ENCODE results near the gene MYO1H. TPM values are rescaled to one million over a fixed set of nuclear protein-coding genes. Genes with fewer than 3 reads are reported as not detected.

The MYO1H gene
- total and polyA plus RNA-seq, 2 experiments from 2014 or later, result not detected

DNA sequence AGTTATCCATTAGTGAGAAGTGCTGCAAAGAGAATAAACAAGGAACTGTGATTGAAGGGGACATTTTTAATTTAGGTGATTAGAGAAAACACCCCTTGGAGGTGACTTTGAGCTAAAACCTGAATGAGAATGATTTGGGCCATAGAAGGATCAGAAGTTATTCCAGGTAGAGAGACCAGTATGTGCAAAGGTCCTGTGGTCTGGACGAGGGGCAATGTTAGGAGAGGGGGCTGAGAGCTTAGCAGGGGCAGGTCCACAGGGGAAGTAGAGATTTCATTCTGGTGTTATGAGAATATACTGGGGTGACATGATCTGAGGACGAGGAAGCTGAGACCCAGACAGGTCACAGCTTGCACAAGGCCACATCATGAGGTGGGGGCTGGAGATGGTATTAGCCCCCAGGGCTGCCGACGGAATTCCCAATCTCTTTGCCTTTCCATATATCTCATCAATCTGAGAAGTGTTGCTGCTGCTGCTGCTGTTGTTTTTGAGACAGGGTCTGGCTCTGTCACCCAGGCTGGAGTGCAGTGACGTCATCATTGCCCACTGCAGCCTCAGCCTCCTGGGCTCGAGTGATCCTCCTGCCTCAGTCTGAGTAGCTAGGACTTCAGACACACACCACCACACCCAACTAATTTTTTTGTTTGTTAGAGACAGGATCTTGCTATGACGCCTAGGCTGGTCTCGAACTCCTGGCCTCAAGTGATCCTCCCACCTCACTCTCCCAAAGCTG lies 73.8 kb downstream of the MYO1H start:
- H3K27me3 ChIP-seq (ENCODE audit: insufficient read depth), result no peaks in the 10 kb centered on the region
- Mint-ChIP-seq H3K36me3 (ENCODE audit: low read depth) (no peaks in the 10 kb centered on the region), H3K27me3 (ENCODE audit: insufficient read depth, low read depth, poor library complexity) (peaks cover 5% of the 10 kb centered on the region), H3K9me3 (peaks cover 2% of the 10 kb centered on the region; the same call in 1 of the 3 replicates), H3K4me1 (no peaks in the 10 kb centered on the region), H3K27ac (no peak overlapping the region), H3K4me3 (no peak overlapping the region)
- H3K79me2 ChIP-seq (replicated peaks; ENCODE audit: insufficient read depth), result no peaks in the 10 kb centered on the region
- DNase-seq (ENCODE audit: low spot score) (no peak), ATAC-seq (no peak)
- H3F3A ChIP-seq (replicated peaks; ENCODE audit: low read depth), result no peaks in the 10 kb centered on the region
- TF ChIP-seq JUNB (IDR thresholded peaks at IDR 0.05; ENCODE audit: unreplicated experiment), result no peak
- TF ChIP-seq EZH2phosphoT487 (IDR thresholded peaks at IDR 0.05; ENCODE audit: unreplicated experiment), result no peak
- TF ChIP-seq ZNF462 (CRISPR knock-in tag; IDR thresholded peaks at IDR 0.05), result no peak
- TF ChIP-seq, protein P1, sequence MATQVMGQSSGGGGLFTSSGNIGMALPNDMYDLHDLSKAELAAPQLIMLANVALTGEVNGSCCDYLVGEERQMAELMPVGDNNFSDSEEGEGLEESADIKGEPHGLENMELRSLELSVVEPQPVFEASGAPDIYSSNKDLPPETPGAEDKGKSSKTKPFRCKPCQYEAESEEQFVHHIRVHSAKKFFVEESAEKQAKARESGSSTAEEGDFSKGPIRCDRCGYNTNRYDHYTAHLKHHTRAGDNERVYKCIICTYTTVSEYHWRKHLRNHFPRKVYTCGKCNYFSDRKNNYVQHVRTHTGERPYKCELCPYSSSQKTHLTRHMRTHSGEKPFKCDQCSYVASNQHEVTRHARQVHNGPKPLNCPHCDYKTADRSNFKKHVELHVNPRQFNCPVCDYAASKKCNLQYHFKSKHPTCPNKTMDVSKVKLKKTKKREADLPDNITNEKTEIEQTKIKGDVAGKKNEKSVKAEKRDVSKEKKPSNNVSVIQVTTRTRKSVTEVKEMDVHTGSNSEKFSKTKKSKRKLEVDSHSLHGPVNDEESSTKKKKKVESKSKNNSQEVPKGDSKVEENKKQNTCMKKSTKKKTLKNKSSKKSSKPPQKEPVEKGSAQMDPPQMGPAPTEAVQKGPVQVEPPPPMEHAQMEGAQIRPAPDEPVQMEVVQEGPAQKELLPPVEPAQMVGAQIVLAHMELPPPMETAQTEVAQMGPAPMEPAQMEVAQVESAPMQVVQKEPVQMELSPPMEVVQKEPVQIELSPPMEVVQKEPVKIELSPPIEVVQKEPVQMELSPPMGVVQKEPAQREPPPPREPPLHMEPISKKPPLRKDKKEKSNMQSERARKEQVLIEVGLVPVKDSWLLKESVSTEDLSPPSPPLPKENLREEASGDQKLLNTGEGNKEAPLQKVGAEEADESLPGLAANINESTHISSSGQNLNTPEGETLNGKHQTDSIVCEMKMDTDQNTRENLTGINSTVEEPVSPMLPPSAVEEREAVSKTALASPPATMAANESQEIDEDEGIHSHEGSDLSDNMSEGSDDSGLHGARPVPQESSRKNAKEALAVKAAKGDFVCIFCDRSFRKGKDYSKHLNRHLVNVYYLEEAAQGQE (IDR thresholded peaks at IDR 0.05; ENCODE audit: unreplicated experiment), result no peak
- no peak for TF ChIP-seq ZNF331 (CRISPR knock-in tag; IDR thresholded peaks at IDR 0.05; ENCODE audit: low read depth)
- TF ChIP-seq STAT1 (IDR thresholded peaks at IDR 0.05; ENCODE audit: unreplicated experiment), result no peak
- no peak for TF ChIP-seq EZH2 (IDR thresholded peaks at IDR 0.05; ENCODE audit: low read depth, unreplicated experiment)
- TF ChIP-seq CREB1 (CRISPR knock-in tag; IDR thresholded peaks at IDR 0.05; ENCODE audit: low read depth), result no peak
- TF ChIP-seq ZNF114 (CRISPR knock-in tag; IDR thresholded peaks at IDR 0.05), result no peak
- H3K36me3 ChIP-seq (ENCODE audit: insufficient read depth), result no peaks in the 10 kb centered on the region
- no peaks in the 10 kb centered on the region for H3K9me2 ChIP-seq (ENCODE audit: insufficient read depth)
- H4K20me1 ChIP-seq (replicated peaks; ENCODE audit: insufficient read depth), result no peaks in the 10 kb centered on the region; the same call in 1 of the 2 replicates
- H3K4me1 ChIP-seq (ENCODE audit: insufficient read depth), result no peaks in the 10 kb centered on the region
- H2AFZ ChIP-seq, result no peak overlapping the region
- no peak overlapping the region for H3K4me3 ChIP-seq
- H3K27ac ChIP-seq (ENCODE audit: low read depth), result no peak overlapping the region
- no peak overlapping the region for H3K4me2 ChIP-seq

All from GM23338 (cell line).